K562 (cell line): ENCODE measurements around the gene TTC39C. TPM values are rescaled to one million over a fixed set of nuclear protein-coding genes. Genes with fewer than 3 reads are reported as not detected.

ENCODE experiments used
- ATAC-seq: fragments of 200-7000 bp; cut with Tn5 transposase; 3 replicates; pipeline ENCODE4 v1.9.1; 2020; ENCODE audit warnings: moderate library complexity
- BruUV-seq: library from RNA; stranded (reverse); fragments of 400-500 nt; replicated peaks from 2 replicates; lab custom pipeline; 2021; lab: Mats Ljungman, UMichigan
- CTCF ChIA-PET: fragments of 300-600 bp; formaldehyde crosslinking; extraction: SDS; loops from one replicate; lab custom pipeline; 2021; ENCODE audit warnings: low intra/inter-chr PET ratio; lab: Yijun Ruan, JAX
- POLR2A ChIA-PET: fragments of 300-600, 350-650 bp; sonication (Branson Sonifier 250); formaldehyde crosslinking; extraction: SDS; loops from one replicate; lab custom pipeline; 2021; ENCODE audit warnings: antibody characterized with exemption, inconsistent platforms; lab: Yijun Ruan, JAX
- DNase-seq, 4 experiments: peaks; one replicate each; pipeline versions ENCODE4 v3.0.0 to v3.0.0-alpha.2; 2011 to 2018; ENCODE audit warnings: low spot score in 3 of 4, mixed read lengths in 3 of 4; ENCODE audit errors: extremely low read depth in 1 of 4
- FAIRE-seq: peaks from 2 replicates; lab custom pipeline; 2011; peaks lifted over from hg19 to GRCh38; lab: Jason Lieb, UNC
- H2AFZ ChIP-seq: 2 replicates; pipeline ENCODE4 v1.6.0; 2011; ENCODE audit warnings: low read depth, low read length, control low read depth, inconsistent platforms
- H3K27ac ChIP-seq: fragments of 200-600 bp; 3 replicates; pipeline ENCODE4 v1.8.0; 2011; ENCODE audit warnings: low read depth, mild to moderate bottlenecking, control low read depth, inconsistent platforms, low read length, moderate library complexity, mixed read lengths; ENCODE audit errors: extremely low read depth
- H3K27me3 ChIP-seq, 2 experiments: fragments of 300-600 bp in 1 of 2; 2 replicates in 1 of 2; 3 replicates in 1 of 2; pipeline versions ENCODE4 v1.6.0 to v1.8.0; 2011; ENCODE audit warnings: inconsistent platforms in 2 of 2, low read length in 2 of 2, mild to moderate bottlenecking in 1 of 2, mixed read lengths in 1 of 2, moderate library complexity in 1 of 2; ENCODE audit not compliant: control insufficient read depth in 2 of 2, insufficient read depth in 2 of 2
- H3K36me3 ChIP-seq: fragments of 300-600 bp; 3 replicates; pipeline ENCODE4 v1.8.0; 2011; ENCODE audit warnings: mild to moderate bottlenecking, low read length, inconsistent platforms; ENCODE audit not compliant: control insufficient read depth, insufficient read depth
- H3K4me1 ChIP-seq, 2 experiments: fragments of 200-600 bp in 1 of 2; replicated peaks in 1 of 2; 2 replicates in 1 of 2; 3 replicates in 1 of 2; pipeline versions ENCODE4 v1.5.1 to v1.8.0; 2011; ENCODE audit warnings: inconsistent platforms in 2 of 2, low read length in 2 of 2, mild to moderate bottlenecking in 1 of 2, mixed read lengths in 1 of 2, moderate library complexity in 1 of 2; ENCODE audit not compliant: control insufficient read depth in 2 of 2, insufficient read depth in 2 of 2
- H3K4me2 ChIP-seq: 2 replicates; pipeline ENCODE4 v1.6.1; 2011; ENCODE audit warnings: low read length, control low read depth, inconsistent platforms, mixed read lengths; ENCODE audit not compliant: insufficient read depth
- H3K4me3 ChIP-seq: fragments of 200-600 bp; sonication (generic), shearing (Covaris generic); 2 replicates; pipeline ENCODE4 v1.5.1; 2016; ENCODE audit warnings: control low read depth, inconsistent platforms
- H3K79me2 ChIP-seq: fragments of 200-600 bp; 3 replicates; pipeline ENCODE4 v1.8.0; 2011; ENCODE audit warnings: low read length, inconsistent platforms; ENCODE audit not compliant: control insufficient read depth, insufficient read depth
- H3K9ac ChIP-seq, 2 experiments: 2 replicates each; pipeline versions ENCODE4 v1.6.0 to v1.6.1; 2011; ENCODE audit warnings: low read depth in 2 of 2, low read length in 2 of 2, control low read depth in 1 of 2, inconsistent platforms in 1 of 2, mild to moderate bottlenecking in 1 of 2, mixed read lengths in 1 of 2; ENCODE audit not compliant: insufficient read depth in 1 of 2
- H3K9me1 ChIP-seq: one replicate; pipeline ENCODE4 v1.6.0; 2011; ENCODE audit warnings: inconsistent platforms, mild to moderate bottlenecking, low read length, moderate library complexity; ENCODE audit not compliant: control insufficient read depth, insufficient read depth
- H3K9me3 ChIP-seq: replicated peaks from 2 replicates; pipeline ENCODE4 v1.5.1; 2011; ENCODE audit warnings: low read depth, low read length, inconsistent platforms; ENCODE audit not compliant: control insufficient read depth, insufficient read depth
- H4K20me1 ChIP-seq: replicated peaks from 2 replicates; pipeline ENCODE4 v1.6.1; 2011; ENCODE audit warnings: low read length, inconsistent platforms, mixed read lengths; ENCODE audit not compliant: control insufficient read depth, insufficient read depth
- HNRNPH1 ChIP-seq: fragments of 200-400 bp; formaldehyde crosslinking; optimal IDR thresholded peaks from 2 replicates; pipeline ENCODE3; 2017; ENCODE audit warnings: low read depth, mild to moderate bottlenecking, low read length, moderate library complexity
- ILK ChIP-seq: fragments of 450-650 bp; IDR thresholded peaks from 2 replicates; pipeline ENCODE4 v1.6.1; 2016; ENCODE audit warnings: missing genetic modification characterization, low read depth, mild to moderate bottlenecking, missing compliant biosample characterization, moderate library complexity, borderline replicate concordance
- SMARCE1 ChIP-seq: fragments of 450-650 bp; IDR thresholded peaks from 2 replicates; pipeline ENCODE4 v1.7.1; 2016; ENCODE audit warnings: mild to moderate bottlenecking
- ZBTB1 ChIP-seq: sonication (generic); formaldehyde crosslinking; IDR thresholded peaks from 2 replicates; pipeline ENCODE4 v1.8.1; 2023; ENCODE audit warnings: missing genetic modification reagents, low read depth, mild to moderate bottlenecking, borderline replicate concordance
- ZNF444 ChIP-seq: fragments of 250-450 bp; sonication (Bioruptor Pico); IDR thresholded peaks from 2 replicates; pipeline ENCODE4 v1.4.0; 2020; ENCODE audit warnings: mild to moderate bottlenecking, moderate library complexity
- WGBS: fragments of 100-300 bp; shearing (Covaris generic); methylation state at CpG from one replicate; pipeline ENCODE4 v1.1.6; 2016; ENCODE audit warnings: low coverage, mixed read lengths; ENCODE audit not compliant: insufficient coverage; ENCODE audit errors: missing lambda C conversion rate; 5-methylcytosine and 5-hydroxymethylcytosine counted together
- in situ Hi-C: fragments of 300-500 bp; cut with MboI; formaldehyde crosslinking; loops from 4 replicates; pipeline ENCODE4 v1.15.0; 2018; ENCODE audit warnings: inconsistent platforms, mixed read lengths
- intact Hi-C: fragments of 100-400 bp; cut with micrococcal nuclease; formaldehyde crosslinking; loops from 2 replicates; pipeline ENCODE4 v1.14.2; 2022
- polyA plus RNA-seq, 8 experiments: library from polyadenylated mRNA; depleted of rRNA in 4 of 8; stranded (reverse) in 5 of 8; unstranded in 3 of 8; fragments of >200 nt; fragmentation: Nextera tagmentation in 2 of 8; fragmentation: Illumina TruSeq in 1 of 8; extraction: Ambion mirVana in 2 of 8; extraction: Trizol in 1 of 8; gene quantifications; 2 replicates each; pipeline versions ENCODE4 v1.2.1 to v1.2.3, GENCODE V29; 2011 to 2014; ENCODE audit warnings: inconsistent platforms in 1 of 8, missing spikeins in 1 of 8
- total RNA-seq, 7 experiments: library from RNA; depleted of rRNA in 6 of 7; stranded (reverse); fragments of >200 nt in 6 of 7; fragmentation: Illumina TruSeq in 2 of 7; extraction: Trizol in 2 of 7; gene quantifications; 2 replicates each; pipeline versions ENCODE4 v1.2.1 to v1.2.3, GENCODE V29; 2011 to 2021; ENCODE audit warnings: low replicate concordance in 1 of 7
- TF ChIP-seq, protein P1 (sequence below): fragments of 250-450 bp; sonication (Bioruptor Pico); IDR thresholded peaks from 2 replicates; pipeline ENCODE4 v1.5.0; 2022; ENCODE audit warnings: mild to moderate bottlenecking
- TF ChIP-seq, protein P2 (sequence below), 2 experiments: fragments of 150-350 bp in 1 of 2; IDR thresholded peaks; 2 replicates each; pipeline ENCODE4 v1.6.1; 2012 to 2016; ENCODE audit warnings: low read depth in 2 of 2, low read length in 2 of 2, mild to moderate bottlenecking in 1 of 2, moderate library complexity in 1 of 2

TTC39C gene
- total and polyA plus RNA-seq, 9 of the 15 experiments (the other 6 are each of a cell fraction or from before 2014, with no cell fraction given), result 0.01 to 0.58 (median 0.18) TPM; not detected in 5

DNA sequence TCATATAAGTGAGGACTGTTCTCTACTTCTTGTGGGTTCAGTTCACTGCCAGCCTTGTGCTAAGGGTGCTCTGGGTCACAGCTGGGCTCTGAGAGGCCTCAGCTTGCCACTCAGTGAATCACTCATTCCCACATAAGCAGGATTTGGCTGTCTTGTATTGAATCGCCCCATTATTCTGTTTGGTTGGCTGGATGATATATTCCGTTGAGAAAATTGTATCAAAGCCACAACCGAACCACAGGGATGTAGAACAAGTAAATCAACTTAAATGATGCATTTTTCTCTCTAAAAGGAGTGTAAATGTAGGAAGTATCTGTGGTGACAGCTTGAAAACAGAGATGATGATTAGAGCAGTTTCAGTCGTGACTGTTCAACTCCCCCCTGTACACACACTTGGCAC, 39.6 kb downstream of the TTC39C start:
- CTCF ChIA-PET, result no interaction called here
- Histone ChIP-seq H3K27ac (no peak overlapping the region), H4K20me1 (no peaks in the 10 kb centered on the region), H3K79me2 (no peaks in the 10 kb centered on the region), H3K4me2 (no peak overlapping the region), H3K27me3 (no peaks in the 10 kb centered on the region), H3K9me3 (no peaks in the 10 kb centered on the region), H3K4me3 (no peak overlapping the region), H3K36me3 (no peaks in the 10 kb centered on the region), H3K9ac (no peak overlapping the region), H3K9me1 (no peaks in the 10 kb centered on the region), H3K4me1 (no peaks in the 10 kb centered on the region), H2AFZ (no peak overlapping the region)
- DNase-seq (no peak), ATAC-seq (no peak), FAIRE-seq (no peak)
- in situ Hi-C loops (no loop called here), intact Hi-C loops (no loop called here)
- TF ChIP-seq ZNF444, result no peak
- no peak for TF ChIP-seq SMARCE1
- no peak for TF ChIP-seq HNRNPH1
- TF ChIP-seq, protein P1, sequence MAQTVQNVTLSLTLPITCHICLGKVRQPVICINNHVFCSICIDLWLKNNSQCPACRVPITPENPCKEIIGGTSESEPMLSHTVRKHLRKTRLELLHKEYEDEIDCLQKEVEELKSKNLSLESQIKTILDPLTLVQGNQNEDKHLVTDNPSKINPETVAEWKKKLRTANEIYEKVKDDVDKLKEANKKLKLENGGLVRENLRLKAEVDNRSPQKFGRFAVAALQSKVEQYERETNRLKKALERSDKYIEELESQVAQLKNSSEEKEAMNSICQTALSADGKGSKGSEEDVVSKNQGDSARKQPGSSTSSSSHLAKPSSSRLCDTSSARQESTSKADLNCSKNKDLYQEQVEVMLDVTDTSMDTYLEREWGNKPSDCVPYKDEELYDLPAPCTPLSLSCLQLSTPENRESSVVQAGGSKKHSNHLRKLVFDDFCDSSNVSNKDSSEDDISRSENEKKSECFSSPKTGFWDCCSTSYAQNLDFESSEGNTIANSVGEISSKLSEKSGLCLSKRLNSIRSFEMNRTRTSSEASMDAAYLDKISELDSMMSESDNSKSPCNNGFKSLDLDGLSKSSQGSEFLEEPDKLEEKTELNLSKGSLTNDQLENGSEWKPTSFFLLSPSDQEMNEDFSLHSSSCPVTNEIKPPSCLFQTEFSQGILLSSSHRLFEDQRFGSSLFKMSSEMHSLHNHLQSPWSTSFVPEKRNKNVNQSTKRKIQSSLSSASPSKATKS, result no peak
- no peak for TF ChIP-seq ILK (tag)
- TF ChIP-seq, protein P2, sequence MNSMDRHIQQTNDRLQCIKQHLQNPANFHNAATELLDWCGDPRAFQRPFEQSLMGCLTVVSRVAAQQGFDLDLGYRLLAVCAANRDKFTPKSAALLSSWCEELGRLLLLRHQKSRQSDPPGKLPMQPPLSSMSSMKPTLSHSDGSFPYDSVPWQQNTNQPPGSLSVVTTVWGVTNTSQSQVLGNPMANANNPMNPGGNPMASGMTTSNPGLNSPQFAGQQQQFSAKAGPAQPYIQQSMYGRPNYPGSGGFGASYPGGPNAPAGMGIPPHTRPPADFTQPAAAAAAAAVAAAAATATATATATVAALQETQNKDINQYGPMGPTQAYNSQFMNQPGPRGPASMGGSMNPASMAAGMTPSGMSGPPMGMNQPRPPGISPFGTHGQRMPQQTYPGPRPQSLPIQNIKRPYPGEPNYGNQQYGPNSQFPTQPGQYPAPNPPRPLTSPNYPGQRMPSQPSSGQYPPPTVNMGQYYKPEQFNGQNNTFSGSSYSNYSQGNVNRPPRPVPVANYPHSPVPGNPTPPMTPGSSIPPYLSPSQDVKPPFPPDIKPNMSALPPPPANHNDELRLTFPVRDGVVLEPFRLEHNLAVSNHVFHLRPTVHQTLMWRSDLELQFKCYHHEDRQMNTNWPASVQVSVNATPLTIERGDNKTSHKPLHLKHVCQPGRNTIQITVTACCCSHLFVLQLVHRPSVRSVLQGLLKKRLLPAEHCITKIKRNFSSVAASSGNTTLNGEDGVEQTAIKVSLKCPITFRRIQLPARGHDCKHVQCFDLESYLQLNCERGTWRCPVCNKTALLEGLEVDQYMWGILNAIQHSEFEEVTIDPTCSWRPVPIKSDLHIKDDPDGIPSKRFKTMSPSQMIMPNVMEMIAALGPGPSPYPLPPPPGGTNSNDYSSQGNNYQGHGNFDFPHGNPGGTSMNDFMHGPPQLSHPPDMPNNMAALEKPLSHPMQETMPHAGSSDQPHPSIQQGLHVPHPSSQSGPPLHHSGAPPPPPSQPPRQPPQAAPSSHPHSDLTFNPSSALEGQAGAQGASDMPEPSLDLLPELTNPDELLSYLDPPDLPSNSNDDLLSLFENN (IDR thresholded peaks at IDR 0.05; ENCODE audit: low read depth in 2 of 2, low read length in 2 of 2), result no peak
- TF ChIP-seq ZBTB1 (CRISPR knock-in tag), result no peak
- no TSS peak for BruUV-seq
- WGBS, result 2% methylated on average over 4 of the region's 4 CpGs
- POLR2A ChIA-PET, result interaction anchor here (0.6 kb wide), 1 partner anchor 214 kb away, joined by 6 read pairs; no protein-coding TSS in a partner anchor
